ENCODE measurements around the gene GDAP1L1.

Gene GDAP1L1
- 0 to 0.09 reads per million in 2 donors for total RNA-seq

DNA sequence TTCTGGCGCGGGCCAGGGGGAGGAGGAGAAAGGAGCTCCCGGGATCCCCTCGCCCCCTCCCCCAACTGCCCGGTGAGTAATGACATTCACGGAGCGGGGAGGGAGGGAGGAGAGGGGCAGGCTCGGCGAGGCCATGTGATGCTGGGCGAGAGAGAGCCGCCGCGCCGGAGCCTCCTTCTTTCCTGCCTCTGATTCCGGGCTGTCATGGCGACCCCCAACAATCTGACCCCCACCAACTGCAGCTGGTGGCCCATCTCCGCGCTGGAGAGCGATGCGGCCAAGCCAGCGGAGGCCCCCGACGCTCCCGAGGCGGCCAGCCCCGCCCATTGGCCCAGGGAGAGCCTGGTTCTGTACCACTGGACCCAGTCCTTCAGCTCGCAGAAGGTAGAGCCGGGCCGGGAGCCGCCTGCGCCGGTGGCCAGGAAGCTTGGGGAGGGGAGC is at the start of gene GDAP1L1:
TSS of gene GDAP1L1 (plus strand) at position 178 of the 441 bp plus-strand sequence. CDS start at position 205, 27 bp downstream.
- DNase-seq, result no peak

DNA sequence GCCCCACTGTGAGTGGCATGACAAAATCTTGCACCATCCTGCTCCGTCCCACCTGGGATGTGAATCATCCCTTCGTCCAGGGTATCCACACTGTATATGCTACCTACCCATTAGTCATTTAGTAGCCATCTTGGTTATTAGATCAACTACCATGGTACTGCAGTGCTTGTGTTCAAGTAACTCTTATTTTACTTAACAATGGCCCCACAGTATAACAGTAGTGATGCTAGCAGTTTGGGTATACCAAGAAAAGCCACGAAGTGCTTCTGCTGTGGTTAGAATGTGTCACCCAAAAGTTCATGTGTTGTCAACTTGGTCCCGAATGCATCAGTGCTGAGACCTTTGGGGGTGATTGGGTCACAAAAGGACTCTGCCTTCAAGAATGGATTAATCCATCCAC is 48.2 kb upstream of the GDAP1L1 start:
- DNase-seq, result no peak

DNA sequence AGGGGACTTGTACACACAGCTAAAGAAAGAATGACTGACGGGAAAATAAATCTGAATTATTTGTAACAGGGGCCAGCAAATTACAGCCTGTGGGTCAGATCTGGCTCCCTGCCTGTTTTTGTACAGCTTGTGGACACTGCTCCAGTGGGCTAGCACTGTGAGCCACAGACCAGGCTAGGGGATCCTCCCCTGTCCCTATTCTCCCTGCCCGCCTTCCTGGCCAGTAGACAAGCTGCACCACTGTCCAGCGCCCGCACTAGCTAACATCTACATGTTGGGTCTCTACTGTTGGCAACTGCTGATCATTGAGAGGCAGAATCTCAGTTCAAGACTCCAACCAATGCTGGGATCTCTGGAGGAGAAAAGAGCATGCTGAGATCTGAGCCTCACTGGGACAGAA is 47.2 kb upstream of the GDAP1L1 start:
- no peak for DNase-seq

GRCh38 chr20:44200371-44200770 is 46.7 kb upstream of the GDAP1L1 start:
- no peak for DNase-seq

- no peak for DNase-seq
These were observed 46.1 kb upstream of the GDAP1L1 start for GRCh38 chr20:44200983-44201382.

DNA sequence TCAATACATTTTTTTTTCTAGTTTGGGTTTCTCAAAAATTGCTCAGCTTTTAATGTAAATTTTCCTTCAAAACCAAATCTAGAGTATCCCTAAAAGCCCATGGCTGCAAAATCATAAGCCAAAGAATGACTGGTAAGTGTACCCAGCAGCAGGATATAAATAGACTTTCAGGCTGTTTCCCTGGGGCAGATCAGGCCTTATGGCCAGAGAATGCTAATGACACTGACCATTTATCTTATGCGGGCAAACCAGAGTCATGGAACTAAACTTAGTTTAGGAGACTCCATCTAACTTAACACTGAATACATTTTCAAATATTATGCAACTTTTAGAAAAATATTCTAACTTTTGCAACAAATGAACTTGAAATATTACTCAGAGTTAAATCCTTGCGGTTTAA is 43.9 kb upstream of the GDAP1L1 start:
- no peak for DNase-seq

DNA sequence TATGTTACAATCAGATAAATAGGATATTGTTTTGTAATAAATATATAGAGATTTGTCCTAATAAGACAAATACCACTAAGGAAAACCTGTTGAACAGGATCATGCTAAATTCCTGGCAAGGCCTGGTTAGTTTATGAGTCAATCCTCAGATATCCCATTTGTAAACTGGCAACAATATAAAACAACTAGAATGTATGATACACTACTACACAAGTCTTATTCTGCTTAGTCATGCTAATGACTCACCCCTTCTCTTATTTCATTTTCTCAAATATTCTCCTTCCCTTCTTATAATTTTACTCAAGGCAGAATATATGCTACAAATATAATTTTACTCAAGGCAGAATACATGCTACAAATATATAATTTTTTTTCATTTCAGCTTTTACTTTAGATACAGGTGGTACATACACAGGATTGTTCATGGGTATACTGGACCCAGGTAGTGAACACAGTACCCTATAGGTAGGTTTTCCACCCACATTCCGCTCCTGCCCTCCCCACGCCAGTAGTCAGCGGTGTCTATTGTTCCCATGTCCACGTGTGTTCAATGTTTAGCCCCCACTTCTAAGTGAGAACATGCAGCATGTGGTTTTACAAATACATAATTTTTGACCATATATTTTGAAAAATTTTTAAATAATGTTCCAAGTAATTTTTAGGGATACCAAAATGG is 42.8 kb upstream of the GDAP1L1 start:
- DNase-seq, result no peak

DNA sequence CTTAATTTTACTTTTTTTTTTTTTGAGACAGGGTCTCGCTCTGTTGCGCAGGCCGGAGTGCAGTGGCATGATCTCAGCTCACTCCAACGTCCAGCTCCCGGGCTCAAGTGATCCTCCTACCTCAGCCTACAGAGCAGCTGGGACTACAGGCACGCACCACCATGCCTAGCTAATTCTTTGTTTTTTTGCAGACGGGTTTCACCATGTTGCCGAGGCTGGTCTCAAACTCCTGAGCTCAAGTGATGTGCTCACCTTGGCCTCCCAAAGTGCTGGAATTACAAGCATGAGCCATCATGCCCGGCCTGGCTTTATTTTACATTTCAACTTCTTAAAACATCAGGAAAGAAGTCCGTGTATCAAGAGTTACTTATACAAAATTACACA is 42.3 kb upstream of the GDAP1L1 start:
- no peak for DNase-seq

- no peak for DNase-seq
These were observed 41.0 kb upstream of the GDAP1L1 start for GRCh38 chr20:44206132-44206531.

DNA sequence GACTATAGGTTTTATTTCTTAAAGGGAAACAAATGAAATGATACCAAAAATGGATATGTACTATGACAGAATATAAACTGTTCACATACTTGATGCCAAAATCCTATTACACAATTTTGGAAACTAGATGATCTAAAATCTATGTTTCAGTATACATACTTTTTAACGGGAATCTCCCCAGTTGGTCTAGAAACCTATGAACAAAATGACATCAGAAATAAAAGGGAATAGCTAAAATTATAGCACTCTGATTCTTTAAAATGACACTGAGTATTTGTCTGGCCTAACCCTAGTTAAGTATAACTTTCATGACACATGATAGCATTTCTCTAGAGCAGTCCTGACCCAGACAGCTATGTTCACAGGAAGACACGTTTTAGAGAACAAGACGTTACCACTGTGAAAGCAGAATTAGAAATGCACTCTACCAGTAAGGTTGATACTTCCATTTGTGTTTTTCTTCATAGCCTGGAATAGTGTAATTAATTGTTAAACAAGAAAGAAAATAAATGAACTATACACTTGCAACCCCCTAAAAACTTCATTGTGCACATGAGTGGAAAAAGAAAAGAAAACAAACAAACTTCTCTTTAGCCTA is 39.9 kb upstream of the GDAP1L1 start:
- DNase-seq, result no peak

DNA sequence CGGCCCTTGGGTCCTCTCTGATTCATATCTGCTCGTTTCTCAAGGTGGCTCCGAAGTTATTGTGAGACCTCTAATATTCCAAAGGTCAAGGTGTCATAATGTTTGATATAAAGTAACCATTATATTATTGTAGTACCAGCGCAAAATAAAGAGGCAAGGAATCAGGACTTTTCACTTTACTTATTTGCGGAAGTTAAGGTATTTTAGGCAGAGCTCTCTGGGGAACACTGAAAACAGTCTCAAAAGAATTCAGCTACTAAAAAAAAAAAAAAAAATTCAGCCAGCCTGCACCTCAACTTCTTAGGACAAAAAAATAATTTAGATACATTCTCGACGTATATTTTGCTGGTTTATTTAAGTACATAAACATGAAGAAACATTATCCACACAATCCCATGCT is 38.9 kb upstream of the GDAP1L1 start:
- no peak for DNase-seq

DNA sequence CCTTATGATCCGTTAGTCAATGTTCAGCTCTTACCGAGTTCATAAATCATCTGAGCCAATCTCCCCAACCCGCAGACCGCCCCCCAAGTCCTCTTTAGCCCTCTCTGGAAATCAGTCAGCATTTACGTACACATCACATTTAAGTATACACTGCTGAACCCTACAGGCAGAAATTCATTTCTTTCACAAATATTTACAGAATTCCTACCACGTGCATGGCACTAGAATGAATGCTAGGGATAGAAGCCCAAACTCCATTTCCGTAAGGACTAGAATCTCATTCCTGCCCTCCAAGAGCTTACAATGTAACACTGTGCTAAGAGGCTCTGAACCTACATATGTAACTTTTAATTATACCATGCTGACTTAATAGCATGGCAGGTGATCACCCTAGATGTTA is 38.3 kb upstream of the GDAP1L1 start:
- DNase-seq, result no peak

DNA sequence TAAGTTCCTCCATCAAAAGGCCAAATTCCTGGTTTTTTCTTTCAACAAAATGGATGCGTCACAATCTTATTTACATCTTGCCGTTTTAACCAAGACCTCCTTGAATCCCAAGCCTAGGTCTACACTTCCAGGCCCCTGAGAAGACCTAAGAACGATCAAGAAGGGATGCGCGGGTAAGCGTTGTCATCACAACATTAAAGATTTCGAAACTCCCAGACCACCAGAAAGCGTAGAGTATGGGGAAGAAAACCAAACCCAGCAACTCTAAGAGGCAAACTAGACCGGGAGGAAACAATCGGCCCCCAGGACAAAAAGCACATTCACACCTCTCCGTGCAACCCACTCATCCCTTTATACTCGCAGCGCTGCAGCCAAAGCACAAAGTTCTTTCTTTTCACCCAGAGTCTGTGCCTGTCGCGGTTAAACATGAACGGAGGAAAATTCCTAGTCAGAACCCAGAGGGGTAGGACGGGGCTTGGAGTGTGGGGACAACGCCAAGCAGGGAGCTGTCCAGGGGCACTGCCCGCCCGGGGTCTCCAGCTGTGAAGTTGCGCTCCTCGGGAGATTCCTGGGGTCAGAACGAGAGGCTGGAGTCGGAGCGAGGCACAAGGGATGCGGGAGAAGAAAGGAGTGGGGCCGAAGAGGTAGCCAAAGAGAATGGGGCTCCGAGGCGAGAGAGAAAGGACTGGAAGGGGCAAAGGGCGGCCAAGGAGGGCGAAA is 37.3 kb upstream of the GDAP1L1 start:
- DNase-seq, result no peak

DNA sequence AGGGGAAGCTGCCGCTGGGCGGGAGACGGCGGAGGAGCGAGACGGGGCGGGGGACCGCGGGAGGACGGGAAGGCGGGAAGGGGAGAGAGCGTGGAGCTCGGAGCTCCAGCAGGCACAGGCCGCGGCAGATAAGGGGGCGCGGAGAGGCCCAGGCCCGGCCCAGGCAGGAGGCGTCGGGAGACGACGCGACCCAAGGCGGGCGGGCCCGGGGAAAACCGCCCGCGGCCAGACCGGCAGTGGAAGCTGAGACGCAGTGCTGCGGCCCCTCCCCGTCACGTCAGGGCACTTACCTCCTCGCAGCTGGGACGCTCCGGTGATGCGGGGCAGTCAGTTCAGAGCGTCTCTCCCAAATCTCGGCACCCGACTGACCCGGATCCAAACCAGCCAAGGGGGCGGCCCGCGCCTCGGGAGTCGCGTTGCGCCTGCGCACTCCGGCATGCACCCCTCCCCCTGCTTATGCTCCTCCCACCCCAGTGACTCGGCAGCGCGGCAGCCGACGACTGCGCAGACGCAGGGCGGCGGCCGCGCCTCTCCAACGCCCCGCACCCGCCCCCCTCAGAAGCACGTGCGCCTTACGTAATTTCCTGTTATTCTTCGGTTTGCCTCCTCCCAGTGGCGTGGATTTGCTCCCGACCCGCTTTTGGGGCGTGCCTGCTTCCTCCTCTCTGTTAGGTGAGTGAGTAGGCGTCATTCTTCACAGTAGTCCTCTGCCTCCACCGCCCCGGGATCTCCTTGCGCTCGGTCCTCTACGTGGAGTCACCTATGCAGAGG is 36.5 kb upstream of the GDAP1L1 start, which contains the start of gene OSER1:
TSS of gene OSER1 (minus strand) at position 366 of the 771 bp plus-strand sequence. CDS start 3,814 bp downstream, outside the sequence.
- peak; percentile 98 for DNase-seq

DNA sequence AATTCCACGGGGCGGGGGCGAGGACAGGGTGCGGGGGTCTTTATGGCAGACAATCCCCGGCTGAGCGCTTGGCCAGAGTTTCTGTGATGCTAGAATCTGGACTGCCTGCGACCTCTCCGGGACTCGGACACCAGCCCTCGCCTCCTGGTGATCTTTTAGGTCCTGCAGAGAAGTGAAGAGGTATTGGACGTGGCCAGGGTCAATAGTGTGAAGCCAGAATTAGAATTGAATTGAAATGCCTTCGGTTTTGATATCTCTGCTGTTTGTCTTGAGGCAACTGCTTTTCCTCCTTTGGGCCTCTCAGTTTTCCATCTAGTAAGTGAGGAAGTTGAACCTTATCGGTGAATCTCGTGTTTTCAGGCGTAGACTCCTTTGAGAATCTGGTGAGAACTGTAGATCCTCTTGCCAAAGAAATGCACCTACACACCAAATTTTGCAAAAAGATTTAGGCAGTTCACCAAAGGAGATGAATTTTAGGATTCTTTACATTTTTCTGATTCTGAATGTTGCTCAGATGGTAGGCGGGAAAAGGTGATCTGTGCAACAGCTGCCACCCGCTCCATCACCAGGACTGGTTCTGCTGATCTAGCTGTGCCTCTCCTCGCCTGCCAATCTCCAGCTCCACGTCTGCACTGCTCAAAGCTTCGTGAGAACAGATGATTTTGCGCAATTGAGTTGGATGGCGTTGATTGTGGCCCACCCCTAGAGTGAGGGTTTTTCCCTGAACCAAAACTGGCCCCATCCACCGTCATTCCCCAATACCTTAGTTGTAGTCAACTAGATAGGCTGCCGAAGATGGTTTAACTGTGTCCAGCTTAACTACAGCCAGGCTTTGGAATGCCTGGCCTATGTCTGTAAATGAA is 35.7 kb upstream of the GDAP1L1 start:
- DNase-seq, result no peak

DNA sequence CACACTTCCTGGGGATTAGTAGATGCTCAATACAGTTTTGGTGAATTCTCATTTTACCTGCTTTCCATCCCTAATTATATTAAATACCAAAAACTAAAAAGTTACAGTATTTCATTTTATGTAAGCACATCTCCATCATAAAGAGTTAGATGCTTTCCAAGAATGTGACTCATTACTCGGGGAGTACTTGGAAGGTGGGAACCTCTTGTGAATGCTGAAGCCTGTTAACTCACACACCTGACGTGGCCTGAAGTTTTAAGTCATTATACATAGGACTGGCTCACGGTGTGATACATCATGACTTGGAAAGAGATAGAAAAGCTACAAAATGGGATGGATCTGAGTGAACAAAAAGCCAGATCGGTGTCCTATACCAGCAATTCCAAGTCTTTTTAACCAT is 34.3 kb upstream of the GDAP1L1 start:
- no peak for DNase-seq

- no peak for DNase-seq
These were observed 32.0 kb upstream of the GDAP1L1 start for GRCh38 chr20:44215125-44215524.

GRCh38 chr20:44217342-44218092 is 29.6 kb upstream of the GDAP1L1 start:
- DNase-seq, result no peak

- no peak for DNase-seq
These were observed 28.7 kb upstream of the GDAP1L1 start for GRCh38 chr20:44218446-44218845.

DNA sequence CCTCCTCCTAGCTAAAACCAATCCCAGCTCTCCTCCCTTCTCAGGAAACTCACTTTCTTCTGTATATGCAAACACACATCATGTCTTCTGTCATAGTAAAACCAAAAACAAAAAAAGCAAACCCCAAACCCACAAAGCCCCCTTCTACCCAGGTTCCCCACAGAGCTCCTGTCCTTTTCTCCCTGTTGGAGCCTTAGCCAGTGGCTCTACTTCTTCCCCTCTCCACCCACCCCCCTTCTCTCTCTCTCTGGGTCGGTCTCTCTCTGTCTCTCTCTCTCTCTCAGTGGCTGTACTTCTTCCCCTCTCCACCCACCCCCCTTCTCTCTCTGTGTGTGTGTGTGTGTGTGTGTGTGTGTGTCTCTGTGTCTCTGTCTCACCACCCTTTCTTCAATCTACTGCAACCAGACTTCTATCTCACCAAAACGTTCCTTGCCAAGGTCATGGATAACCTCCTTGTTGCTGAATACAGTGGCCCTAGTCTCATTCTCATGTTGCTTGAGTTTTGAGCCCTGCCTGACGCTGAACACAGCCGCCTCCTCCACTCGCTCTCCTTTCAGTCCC is 27.9 kb upstream of the GDAP1L1 start:
- DNase-seq, result no peak

DNA sequence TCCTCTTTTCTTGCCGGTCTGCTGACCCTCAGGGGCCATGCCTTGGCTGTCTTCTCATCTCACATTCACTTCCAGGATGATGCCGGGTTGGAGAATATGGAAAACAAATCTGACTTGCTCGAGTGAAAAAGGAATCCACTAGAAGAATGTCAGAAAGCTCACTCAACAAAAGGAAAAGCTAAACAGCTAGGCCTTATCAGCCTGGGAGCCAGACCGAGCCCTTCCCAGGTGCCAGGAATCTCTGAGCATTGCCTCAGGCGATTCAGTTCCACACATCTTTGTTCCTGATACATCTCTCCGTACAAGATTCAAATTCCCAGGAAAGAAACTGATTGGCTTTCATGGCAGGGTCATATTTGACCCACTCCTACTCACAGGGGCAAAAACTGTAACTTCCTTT is 27.3 kb upstream of the GDAP1L1 start:
- no peak for DNase-seq

Data from activated gamma-delta T cell (primary cell).